ENCODE results near the gene CHD3. TPM values are rescaled to one million over a fixed set of nuclear protein-coding genes. Genes with fewer than 3 reads are reported as not detected.

CHD3 gene
- total and polyA plus RNA-seq, 2 of the 13 experiments (the other 11 are each of a cell fraction or from before 2014, with no cell fraction given): 2.7 to 3.7 TPM

- TF ChIP-seq ZBTB42 (CRISPR knock-in tag; IDR thresholded peaks at IDR 0.05): no peak
- no peak for TF ChIP-seq ZNF569 (CRISPR knock-in tag; IDR thresholded peaks at IDR 0.05; ENCODE audit: borderline replicate concordance)
- peak; percentile 5; the same call in 1 of the 2 replicates for TF ChIP-seq STAT5B (CRISPR knock-in tag; IDR thresholded peaks at IDR 0.05)
- no peak for TF ChIP-seq ZMYM4 (CRISPR knock-in tag; IDR thresholded peaks at IDR 0.05)
- no peak for TF ChIP-seq PHF20 (CRISPR knock-in tag; IDR thresholded peaks at IDR 0.05)
- 0 out of 2 replicates have a peak, but pooled peaks have one; percentile 11 for TF ChIP-seq THAP11 (CRISPR knock-in tag; IDR thresholded peaks at IDR 0.05)
- no peak for TF ChIP-seq AKAP8 (CRISPR knock-in tag; IDR thresholded peaks at IDR 0.05)
- no peak for TF ChIP-seq NFKBIZ (CRISPR knock-in tag; IDR thresholded peaks at IDR 0.05)
- TF ChIP-seq ATM (IDR thresholded peaks at IDR 0.05; ENCODE audit: borderline replicate concordance): no peak
- no peak for TF ChIP-seq HNF4G (IDR thresholded peaks at IDR 0.05; ENCODE audit: borderline replicate concordance, low read depth, low read length)
- TF ChIP-seq HNF4G (CRISPR knock-in tag; IDR thresholded peaks at IDR 0.05; ENCODE audit: borderline replicate concordance, low read depth): no peak
- no peak for TF ChIP-seq SALL2 (CRISPR knock-in tag; IDR thresholded peaks at IDR 0.05)
- TF ChIP-seq KDM2A (CRISPR knock-in tag; IDR thresholded peaks at IDR 0.05; ENCODE audit: borderline replicate concordance, low read depth): no peak; the same call in 1 of the 2 replicates
- TF ChIP-seq CBFB (CRISPR knock-in tag; IDR thresholded peaks at IDR 0.05): 0 out of 2 replicates have a peak, but pooled peaks have one; percentile 5
- no peak for TF ChIP-seq REST (IDR thresholded peaks at IDR 0.05; ENCODE audit: borderline replicate concordance in 1 of 2, low read depth in 1 of 2, low read length in 2 of 2)
- no peak for TF ChIP-seq ZNF646 (CRISPR knock-in tag; IDR thresholded peaks at IDR 0.05)
- TF ChIP-seq, protein P1, sequence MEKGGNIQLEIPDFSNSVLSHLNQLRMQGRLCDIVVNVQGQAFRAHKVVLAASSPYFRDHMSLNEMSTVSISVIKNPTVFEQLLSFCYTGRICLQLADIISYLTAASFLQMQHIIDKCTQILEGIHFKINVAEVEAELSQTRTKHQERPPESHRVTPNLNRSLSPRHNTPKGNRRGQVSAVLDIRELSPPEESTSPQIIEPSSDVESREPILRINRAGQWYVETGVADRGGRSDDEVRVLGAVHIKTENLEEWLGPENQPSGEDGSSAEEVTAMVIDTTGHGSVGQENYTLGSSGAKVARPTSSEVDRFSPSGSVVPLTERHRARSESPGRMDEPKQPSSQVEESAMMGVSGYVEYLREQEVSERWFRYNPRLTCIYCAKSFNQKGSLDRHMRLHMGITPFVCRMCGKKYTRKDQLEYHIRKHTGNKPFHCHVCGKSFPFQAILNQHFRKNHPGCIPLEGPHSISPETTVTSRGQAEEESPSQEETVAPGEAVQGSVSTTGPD (CRISPR knock-in tag; IDR thresholded peaks at IDR 0.05): no peak
These were observed at the start of gene CHD3 (continued) for GRCh38 chr17:7888184-7888920.
